GM12801 (cell line): ENCODE measurements around the gene BTLA.

Experiments
- CTCF ChIP-seq: IDR thresholded peaks from one replicate; pipeline ENCODE4 v1.5.1; 2011; ENCODE audit warnings: control low read depth; ENCODE audit not compliant: insufficient read length; ENCODE audit errors: extremely low read depth

BTLA gene

DNA sequence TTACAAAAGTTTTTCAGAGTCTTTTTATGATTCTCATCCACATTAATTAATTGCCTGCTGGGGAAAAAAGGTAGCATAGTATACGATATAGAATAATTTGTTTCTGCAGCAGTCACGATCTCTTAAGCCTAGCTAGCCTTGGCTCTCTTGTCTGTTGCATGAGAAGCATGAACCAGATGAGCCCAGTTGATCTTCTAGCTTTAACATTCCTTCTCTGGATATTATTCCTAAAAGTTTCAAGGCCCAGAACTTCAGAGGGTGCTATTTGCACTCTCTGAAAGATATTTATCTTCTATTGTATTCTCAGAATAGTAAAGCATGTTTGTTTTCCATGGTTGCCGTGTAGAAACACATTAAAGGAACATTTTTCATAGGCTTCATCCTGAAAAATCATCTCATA lies 69.3 kb downstream of the BTLA start:
- no peak for TF ChIP-seq CTCF

DNA sequence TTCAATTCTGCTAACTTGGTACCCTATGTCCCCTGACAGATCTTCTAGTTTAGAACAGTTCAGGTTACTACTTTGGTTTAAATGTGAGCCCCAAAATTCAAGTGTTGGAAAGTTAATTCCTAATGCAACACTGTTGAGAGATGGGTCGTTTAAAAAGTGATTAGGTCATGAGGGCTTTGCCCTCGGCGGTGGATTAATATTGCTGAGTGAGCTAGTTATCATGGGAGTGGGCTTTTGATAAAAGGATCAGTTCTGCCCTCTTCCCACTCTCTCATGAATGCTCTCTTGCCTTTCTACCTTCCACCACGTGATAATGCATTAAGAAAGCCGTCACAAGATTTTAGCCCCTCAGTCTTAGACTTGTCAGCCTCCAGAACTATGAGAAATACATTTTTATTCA lies 72.1 kb downstream of the BTLA start:
- no peak for TF ChIP-seq CTCF

DNA sequence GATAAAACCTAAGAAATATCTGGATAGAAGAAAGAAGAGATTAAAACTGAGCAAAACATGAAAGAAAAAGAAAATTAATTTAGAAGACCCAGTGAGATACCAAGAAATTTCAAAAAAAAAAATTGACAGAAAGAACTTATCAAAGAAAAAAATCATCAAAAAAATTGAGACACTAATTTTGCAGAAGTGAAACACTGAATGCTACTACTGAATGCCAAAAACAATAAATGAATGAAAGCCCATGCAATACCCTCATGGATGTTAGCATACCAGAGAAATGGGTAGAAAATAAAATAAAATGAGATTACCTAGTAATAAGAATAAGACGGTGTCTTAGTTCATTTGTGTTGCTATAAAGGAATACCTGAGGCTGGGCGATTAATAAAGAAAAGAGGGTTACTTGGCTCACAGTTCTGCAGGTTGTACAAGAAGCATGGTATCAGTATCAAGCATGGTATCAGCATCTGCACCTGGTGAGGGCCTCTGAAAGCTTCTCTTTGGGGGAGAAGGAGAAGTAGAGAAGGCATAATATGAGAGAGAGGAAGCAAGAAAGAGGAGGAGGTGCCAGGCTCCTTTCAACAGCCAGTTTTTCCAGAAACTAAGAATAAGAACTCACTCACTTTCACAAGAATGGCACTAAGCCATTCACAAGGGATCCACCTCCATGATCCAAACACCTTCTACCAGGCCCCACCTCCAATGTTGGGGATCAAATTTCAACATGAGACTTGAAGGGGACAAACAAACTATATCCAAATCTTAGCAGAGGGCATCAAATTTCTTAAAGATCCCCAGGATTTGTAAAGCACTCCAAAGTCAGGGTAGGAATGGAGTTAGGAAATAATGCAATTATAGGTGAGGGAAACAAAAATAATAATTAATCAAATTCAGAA lies 73.2 kb downstream of the BTLA start:
- TF ChIP-seq CTCF, result no peak

- TF ChIP-seq CTCF, result no peak
Measured at GRCh38 chr3:112425382-112425781, 73.9 kb downstream of the BTLA start.

- TF ChIP-seq CTCF, result no peak
Measured at GRCh38 chr3:112424394-112424793, 74.9 kb downstream of the BTLA start.

DNA sequence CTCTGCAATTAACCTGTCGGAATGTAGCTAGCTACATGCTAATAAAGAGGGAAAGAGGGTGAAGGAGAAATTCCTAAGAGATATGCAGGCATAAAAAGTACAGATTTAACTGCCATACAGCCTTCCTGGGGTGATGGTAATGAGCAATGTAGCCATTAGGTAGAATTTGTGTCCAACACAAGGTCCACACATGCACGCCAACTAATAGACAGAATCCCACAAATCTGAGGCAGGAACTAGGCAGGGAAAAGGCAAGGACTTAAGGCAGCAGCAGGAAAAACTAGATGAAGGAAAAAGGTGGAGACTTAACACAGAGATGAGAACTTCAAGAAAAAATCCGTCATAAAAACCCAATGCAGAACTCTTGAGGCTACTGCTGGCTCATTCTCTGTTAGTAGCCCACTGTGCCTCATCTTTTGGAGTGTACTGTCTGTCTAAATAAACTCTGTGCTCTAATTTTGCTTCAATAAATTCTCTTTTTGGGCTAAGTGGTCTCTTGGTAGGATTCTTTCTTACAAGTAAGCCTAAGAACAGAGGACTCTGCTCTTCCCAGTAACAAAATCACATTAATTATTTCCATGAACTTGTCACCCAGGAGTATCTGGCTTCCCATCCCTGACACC lies 81.5 kb downstream of the BTLA start:
- TF ChIP-seq CTCF, result no peak

GRCh38 chr3:112416391-112417212 lies 82.7 kb downstream of the BTLA start:
- no peak for TF ChIP-seq CTCF
